GM18505 (cell line): ENCODE data around the gene PCNX1.
"Not testable (repeated sequence)": the region's sequence is repeated elsewhere in the genome, so short reads cannot be mapped to it uniquely, and the experiment has no call there.

Experiments
- ATAC-seq: cut with Tn5 transposase; IDR thresholded peaks from one replicate; pipeline ENCODE4 v1.9.1; 2021; ENCODE audit not compliant: unreplicated experiment
- POLR2A ChIP-seq: IDR thresholded peaks from 4 replicates; pipeline ENCODE4 v1.6.1; 2011; ENCODE audit warnings: borderline replicate concordance; ENCODE audit not compliant: insufficient read depth, insufficient read length; ENCODE audit errors: extremely low read depth

Gene PCNX1

DNA sequence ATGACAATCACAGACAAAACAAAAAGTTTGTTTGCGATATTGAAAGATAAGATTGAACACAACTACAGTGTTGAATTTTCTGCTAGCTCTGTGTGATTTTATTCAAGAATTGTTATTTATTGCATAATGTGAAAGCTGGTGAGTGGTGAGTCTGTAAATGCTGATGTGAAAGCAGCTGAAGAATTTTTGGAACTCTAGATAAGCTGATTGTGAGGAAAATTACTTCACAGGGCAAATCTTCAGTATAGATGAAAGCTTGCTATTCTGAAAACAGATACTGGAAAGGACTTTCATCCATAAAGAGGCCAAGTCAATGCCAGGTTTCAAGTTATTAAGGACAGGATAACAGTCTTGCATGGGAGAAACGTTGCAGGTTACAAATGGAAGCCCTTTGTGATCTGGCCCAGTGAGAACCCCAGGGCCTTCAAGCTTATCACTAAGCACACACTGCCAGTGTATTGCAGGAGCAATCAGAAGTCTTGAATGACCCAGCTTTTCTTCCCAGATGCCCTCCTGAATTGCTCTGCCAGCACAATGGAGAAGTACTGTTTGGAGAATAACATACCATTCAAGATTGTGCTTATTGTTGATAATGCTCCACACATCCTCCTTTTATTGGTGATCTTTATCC lies 153.7 kb downstream of the PCNX1 start:
- ATAC-seq: no peak
- TF ChIP-seq POLR2A: no peak

DNA sequence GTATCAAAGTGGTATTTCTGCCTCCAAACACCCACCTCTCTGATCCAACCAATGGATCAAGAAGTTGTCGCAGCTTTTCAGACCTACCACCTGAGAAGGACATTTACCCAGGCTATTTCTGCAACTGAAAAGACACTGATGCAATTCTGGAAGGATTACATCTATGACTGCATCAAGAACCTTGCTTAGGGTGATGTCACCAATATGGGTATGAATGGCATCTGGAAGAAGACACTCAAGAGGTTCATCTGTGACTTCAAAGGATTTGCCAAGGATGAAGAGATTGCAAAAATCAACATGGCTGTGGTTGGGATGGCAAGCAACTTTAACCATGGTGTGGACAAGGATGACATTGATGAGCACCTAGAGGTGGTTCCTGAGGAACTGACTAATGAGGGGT lies 154.2 kb downstream of the PCNX1 start:
- no peak for TF ChIP-seq POLR2A
- ATAC-seq: no peak

DNA sequence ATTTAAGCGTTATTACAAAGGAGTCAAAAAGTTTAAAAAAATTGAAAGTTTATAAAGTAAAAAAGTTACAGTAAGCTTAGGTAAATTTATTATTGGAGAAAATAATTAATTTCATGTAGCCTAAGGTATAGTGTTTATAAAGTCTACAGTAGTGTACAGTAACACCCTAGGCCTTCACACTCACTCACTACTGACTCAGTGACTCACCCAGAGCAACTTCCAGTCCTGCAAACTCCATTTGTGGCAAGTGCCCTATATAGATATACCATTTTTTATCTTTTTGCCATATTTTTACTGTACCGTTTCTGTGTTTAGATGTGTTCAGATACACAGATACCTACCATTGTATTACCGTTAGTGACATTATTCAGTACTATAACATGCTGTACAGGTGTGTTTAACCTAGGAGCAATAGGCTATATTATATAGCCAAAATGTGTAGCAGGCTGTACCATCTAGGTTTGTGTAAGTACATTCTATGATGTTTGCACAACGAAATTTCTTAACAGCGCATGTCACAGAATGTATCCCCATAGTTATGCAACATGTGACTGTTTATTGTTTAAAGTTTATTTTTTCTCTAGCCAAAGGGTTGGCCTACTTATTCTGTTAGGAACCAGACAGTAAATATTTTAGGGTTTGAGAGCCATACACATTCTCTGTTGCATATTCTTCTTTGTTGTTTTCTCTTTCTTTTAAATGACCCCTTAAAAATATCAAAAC lies 155.5 kb downstream of the PCNX1 start:
- no peak for ATAC-seq

DNA sequence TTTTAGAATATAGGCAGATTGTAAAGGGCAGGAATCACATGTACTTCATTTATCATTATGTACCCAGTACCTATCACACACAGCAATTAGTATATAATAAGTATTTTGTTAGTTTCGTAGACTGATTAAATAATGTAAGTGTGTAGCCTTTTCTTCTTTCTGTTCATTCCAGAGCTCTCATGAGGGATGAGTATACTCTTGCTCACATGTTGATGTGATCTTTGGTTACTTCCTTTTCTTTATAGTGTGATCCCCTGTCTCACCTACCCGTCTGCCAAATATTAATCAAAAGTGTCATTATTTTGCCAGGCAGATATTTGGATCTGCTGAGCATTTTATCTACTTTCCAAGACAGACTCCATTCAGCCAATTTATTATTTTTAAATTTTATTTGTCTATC lies 156.1 kb downstream of the PCNX1 start:
- no peak for TF ChIP-seq POLR2A
- ATAC-seq: no peak

More for the DNA sequence above, 155.5 kb downstream of the PCNX1 start:
- no peak for TF ChIP-seq POLR2A

DNA sequence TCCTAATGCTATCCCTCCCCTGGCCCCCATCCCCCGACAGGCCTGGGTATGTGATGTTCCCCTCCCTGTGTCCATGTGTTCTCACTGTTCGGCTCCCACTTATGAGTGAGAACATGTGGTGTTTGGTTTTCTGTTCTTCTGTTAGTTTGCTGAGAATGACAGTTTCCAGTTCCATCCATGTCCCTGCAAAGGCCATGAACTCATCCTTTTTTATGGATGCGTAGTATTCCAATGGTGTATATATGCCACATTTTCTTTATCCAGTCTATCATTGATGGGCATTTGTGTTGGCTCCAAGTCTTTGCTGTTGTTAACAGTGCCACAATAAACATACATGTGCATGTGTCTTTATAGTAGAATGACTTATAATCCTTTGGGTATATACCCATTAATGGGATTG lies 157.5 kb downstream of the PCNX1 start:
- not testable (repeated sequence) for ATAC-seq

DNA sequence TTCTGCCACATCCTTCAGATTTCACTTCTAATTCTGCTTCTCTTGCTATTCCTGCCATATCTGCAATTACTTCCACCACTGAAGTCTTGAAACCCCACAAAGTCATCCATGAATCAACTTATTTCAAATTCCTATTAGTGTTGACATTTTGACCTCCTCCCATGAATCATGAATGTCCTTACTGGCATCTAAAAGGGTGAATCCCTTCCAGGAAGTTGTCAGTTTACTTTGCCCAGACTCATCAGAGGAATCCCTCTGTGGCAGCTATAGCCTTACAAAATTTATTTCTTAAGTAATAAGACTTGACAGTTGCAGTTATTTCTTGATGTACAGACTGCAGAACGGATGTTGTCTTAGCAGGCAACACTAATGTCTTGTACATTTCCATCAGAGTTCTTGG lies 162.9 kb downstream of the PCNX1 start:
- no peak for TF ChIP-seq POLR2A
- ATAC-seq: no peak

DNA sequence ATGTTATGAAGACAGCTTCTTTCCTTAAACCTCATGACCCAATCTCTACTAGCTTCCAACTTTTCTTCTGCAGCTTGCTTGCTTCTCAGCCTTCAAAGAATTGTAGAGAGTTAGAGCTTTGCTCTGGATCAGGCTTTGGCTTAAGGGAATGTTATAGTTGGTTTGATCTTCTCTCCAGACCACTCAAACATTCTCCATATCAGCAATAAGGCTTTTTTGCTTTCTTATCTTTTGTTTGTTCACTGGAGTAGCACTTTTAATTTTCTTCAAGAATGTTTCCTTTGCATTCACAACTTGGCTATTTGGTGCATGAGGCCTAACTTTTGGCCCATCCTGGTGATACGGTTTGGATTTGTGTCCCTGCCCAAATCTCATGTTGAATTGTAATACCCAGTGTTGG lies 163.8 kb downstream of the PCNX1 start:
- no peak for ATAC-seq
- no peak for TF ChIP-seq POLR2A

DNA sequence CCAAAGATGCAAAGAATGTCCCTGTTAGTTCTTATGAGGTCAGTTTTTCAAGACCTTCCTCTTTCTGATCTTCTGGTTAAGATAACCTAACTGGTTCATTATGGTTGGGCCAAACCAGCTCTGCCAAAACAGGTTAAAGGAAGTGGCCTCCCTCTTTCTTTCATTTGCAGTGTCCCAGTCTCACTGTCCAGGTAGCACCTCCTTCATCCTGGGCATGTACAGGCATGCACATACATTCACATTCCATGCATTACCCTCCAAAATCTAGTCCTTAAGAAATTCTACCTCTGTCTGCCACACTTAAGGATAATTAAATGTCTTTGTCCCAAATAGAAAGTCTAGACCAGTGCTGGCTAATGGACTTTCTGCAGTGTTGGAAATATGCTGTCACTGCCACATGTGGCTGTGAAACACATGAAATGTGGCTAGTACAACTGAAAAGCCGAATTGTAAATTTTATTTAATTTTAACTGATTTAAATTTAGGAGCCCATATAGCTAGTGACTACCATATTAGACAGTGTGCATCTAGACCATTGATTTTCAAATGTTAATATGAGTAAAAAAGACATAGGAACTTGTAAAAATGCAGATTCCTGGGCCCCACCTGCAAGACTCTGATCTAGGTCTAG lies 169.3 kb downstream of the PCNX1 start:
- TF ChIP-seq POLR2A: no peak
- ATAC-seq: no peak

DNA sequence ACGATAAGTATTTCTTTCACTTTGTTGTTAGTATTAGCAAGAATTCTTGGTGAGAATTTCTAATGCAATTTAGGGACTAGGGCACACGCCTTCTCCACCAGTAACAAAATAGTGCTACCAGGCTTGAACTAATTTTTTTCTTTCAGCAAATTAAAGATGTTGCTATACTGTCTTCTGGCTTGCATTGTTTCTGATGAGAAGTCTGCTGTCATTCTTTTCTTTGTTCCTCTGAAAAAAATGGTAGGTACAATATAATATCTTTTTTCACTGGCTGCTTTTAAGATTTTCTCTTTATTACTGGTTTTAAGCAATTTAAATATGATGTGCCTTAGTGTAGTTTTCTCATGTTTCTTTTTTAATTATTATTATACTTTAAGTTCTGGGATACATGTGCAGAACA lies 171.2 kb downstream of the PCNX1 start:
- TF ChIP-seq POLR2A: no peak
- ATAC-seq: no peak

DNA sequence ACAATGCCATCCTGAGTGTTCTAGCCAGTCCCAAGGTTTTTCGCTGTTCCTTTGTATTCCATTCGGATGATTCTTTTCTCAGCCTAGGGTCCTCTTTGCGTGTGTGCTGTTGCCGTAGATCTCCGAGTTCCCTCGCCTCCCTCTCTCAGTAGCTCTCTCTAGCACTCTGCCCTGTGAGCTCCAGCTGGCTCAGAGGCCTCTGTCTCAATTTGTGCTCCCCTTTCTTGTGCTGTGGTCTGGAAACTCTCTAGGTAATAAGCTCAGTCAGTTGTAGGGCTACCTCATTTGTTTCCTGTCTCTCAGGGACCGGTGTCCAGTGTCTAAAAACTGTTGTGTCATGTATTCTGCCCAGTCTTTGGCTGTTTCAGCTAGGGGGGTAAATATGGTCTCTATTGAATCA lies 179.3 kb downstream of the PCNX1 start:
- ATAC-seq: no peak

DNA sequence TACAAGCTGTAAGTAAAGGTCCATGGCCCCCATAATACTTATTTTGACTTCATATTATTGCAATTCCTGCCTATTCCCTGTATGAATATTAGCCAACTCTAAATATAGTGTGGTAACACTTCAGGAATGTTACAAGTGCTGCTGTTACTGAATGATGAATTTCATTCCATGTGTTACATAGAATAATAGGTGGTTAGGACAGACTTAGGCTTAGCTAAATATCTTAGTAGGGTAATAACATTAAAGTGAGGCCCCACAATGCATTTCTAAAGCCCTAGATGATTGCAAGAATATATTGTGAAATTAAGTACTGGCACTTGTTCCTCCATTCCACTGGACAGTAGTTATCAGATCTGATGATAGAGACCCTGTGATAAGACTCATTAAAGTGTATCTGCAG lies 182.7 kb downstream of the PCNX1 start:
- ATAC-seq: no peak
- TF ChIP-seq POLR2A: no peak

More for the DNA sequence above, 179.3 kb downstream of the PCNX1 start:
- TF ChIP-seq POLR2A: no peak

DNA sequence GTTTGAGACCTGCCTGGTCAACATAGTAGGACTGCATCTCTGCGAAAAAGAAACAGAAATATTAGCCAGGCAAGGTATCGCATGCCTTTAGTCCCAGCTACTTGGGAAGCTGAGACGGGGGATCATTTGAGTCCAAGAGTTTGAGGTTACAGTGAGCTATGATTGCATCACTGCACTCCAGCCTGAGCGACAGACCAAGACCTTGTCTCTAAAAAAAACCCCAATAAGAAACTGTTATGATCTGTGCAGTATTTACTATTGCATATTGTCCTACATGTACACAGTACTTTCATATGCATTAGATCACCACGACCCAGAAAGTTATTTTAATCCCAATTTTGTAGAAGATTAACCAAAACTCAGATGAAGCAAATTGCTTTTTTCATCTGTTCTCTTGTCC lies 187.5 kb downstream of the PCNX1 start:
- ATAC-seq: no peak
- no peak for TF ChIP-seq POLR2A

DNA sequence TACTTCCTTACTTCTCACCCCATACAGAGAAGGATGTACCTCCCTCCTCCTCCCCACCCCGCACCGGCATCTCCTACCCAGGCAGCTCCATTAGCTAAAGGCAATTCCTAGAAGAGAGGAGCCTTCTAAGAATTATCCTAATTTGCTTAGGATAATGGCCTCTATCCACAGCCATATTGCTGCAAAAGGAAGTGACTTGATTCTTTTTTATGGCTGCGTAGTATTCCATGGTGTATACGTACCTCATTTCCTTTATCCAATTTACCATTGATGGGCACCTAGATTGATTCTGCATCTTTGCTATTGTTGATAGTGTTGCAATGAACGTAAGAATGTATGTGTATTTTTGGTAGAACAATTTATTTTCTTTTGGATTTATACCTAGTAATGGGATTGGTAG lies 189.7 kb downstream of the PCNX1 start:
- no peak for TF ChIP-seq POLR2A
- ATAC-seq: no peak

DNA sequence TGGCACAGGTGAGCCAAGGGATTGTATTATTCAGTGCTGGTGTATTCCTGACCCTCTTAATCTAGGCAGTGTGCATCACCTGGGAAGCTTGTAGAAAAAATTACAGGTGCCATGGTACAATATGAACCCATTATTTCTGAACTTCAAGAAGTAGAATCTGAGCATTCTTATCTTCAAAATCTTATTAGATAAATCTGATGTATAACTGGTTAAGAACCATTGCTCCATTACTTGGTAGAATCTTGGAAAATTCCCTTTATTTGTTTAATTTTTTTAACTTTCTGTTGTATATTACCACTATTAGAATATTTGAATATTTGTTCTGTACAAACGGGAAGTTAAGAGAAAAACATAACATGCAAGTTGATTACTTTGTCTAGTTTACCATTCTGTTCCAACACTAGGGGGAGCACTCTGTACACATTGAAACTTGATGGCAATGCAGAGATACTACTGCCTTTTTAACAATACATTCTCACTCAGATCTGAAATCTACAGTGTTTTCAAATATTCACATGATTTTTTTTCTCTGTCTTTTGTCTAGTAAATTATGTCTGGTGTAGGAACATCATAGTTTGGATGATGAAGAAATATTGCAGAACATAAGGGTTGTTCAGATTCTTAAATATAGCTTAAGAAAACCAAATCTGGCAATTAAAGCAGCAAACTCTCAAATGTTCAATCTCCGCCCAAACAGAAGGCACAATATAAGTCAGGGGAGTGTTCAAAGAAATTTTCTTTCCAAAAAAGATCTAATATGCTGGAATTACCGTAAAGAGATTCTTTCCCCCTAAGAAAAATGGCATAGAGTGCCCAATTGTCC lies 196.6 kb downstream of the PCNX1 start:
- no peak for ATAC-seq
- no peak for TF ChIP-seq POLR2A

DNA sequence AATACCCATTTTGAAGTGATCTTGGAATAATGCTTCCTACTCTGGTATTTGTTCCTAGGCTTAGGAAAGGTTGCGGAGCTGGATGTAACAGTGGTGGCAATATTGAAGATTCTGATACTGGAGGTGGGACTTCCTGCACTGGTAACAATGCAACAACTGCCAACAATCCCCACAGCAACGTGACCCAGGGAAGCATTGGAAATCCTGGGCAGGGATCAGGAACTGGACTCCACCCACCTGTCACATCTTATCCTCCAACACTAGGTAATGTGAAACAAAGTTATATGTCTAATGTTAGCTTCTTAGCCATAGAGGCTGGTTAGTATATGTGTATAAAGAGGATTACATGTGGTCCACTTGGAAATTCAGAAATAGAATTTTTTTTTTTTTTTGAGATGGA lies 197.9 kb downstream of the PCNX1 start:
- TF ChIP-seq POLR2A: no peak
- ATAC-seq: no peak
